Stimulated activated CD8-positive, alpha-beta memory T cell treated with anti-CD3 and anti-CD28 coated beads, Interleukin-15, amount 100 ng/mL, for 24 hours (primary cell): Measurements from ENCODE around the gene COPZ2.
A peak's percentile ranks its signal among the peaks of the same experiment; 100 is the strongest.
"Not testable (repeated sequence)": the region's sequence is repeated elsewhere in the genome, so short reads cannot be mapped to it uniquely, and the experiment has no call there.

ENCODE experiments used
- DNase-seq: peaks from one replicate; pipeline ENCODE4 v3.0.0-alpha.2; 2020; ENCODE audit warnings: low read depth

Gene COPZ2

DNA sequence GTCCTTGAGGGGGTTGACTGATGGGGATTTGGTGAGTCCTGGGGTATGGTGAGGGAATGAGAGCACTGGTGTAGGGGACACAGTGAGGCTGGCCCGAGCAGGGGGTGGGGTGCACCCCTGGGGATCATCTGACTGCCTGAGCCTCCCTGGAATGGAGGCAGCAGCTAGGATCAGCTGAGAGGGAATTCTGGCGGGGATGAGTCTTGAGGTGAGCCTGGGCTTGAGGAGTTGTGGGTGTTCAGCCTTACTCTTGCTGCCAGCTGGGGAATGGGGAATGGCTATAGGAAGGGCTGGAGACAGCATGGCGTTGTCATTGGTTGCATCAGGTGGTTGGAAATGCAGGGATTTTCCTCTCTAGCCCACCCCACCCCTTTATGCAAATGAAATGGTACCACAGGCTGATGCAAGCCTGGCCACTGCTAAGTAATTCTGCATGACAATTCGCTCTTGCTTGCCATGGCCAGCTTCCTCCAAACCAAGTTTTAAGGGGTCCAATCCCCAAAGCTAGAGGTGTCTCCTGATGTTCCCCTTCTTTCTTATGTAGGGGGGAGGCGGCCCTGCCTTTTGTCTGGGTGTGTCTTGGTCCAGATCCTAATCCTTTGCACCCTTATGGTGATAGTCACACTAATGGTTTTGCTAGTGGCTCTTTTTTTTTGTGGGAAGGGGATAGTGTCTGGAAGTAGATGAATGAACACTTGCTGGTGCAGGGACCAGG lies 18.1 kb upstream of the COPZ2 start:
- DNase-seq: no peak

DNA sequence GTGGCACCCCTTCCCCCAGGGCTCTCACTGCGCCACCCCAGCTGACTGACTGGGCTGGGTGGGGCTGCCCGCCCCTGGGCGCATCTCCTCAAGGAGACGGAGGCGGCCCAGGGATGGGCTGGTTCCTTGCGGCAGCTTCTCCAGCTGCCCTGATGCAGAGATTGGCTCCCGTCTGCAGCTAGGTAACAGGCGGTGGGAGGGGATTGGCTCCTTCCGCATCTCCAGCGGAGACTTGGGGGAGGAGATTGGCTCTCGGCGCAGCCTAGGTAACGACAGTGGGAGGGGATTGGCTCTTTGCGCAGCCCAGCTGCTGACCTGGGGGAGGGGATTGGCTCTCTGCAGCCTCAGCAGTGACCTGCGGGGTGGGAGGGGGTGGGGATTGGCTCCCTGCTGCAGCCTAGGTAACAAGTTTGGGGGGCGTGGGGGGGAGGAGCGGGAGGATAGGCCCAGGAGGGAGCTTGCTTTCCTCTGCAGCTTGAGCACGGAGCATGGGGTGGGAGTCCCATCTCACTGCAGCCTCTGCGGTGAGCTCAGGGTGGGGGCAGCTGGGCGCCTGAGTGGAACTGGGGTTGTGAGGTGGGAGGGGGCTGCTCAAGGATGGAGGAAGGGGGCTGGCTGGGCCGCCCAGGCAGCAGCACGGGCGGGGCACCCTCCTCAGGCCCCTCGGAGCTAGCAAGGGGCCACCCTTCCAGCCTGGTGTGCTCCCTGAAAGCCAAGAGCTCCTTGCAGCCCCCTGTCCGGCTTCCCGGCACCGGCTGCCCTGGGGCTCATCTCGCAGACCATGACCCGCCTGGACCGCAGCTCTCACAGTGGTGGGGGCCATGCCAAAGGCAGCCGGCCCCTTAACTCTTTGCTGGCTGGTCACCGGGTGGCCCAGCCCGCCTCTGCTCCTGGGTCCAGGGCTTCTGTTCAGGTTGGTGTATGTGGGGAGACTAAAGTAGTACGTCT lies 16.9 kb upstream of the COPZ2 start:
- DNase-seq: no peak

DNA sequence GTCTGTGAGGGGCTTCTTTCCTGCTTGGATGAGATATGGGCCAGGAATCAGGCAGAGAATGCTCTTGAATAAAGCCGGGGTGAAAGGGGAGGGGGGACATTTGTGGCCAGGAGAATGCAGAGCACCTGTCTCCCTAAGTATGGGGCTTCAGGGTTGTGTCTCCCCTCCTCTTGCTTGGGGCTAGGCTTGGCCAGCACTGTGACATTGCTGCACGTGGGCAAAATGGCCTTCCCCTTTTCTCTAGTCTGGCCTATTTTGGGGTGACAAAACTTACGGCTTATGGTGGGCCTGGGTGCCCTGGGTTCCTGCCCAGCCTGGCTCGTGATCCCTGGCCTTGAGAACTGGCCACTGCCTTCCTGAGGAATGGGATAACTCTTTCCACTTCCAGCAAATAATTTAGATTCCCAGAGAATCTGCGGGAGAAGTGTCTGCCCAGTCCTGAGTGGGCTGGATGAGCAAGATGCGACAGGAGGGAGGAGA lies 16.2 kb upstream of the COPZ2 start:
- DNase-seq: no peak

DNA sequence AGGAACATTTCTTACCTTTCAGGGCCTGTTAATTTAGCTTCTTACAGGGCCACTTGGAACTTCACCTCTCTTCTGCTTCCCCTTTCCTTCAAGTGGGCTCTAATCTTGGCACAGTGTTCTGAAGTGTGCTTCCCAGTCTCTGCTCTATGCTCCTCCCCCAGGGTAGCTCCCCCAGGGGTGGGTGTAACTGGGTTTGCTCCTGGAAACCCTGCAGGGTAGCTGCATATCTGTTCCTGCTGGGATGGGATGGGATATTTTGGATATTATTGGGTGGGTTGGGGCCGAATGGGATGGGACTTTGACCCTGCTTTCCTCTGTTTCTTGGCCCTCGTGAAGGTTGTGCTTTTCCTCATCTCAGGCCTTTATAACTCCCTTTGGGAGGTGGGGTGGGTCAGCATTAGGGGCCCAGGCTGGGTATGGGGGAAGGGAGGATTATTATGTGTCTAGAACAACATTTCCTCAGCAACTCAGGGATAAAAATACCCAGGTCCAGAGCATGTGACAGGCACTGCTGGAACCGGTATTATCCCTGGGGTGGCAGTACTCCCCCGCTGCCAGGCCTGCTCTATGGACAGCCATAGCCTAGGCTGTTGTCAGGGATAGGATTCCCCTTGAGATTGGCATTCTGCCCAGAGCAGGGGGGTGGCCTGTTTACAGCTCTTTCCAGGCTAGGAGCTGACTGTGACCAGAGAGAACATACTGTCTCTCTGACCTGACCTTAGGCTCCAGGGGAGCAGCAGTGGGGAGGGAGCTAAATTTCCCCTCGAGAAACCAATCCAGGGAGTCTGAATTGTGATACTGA lies 15.6 kb upstream of the COPZ2 start:
- DNase-seq: no peak

- no peak for DNase-seq
These were observed 14.3 kb upstream of the COPZ2 start for GRCh38 chr17:48051706-48052486.

DNA sequence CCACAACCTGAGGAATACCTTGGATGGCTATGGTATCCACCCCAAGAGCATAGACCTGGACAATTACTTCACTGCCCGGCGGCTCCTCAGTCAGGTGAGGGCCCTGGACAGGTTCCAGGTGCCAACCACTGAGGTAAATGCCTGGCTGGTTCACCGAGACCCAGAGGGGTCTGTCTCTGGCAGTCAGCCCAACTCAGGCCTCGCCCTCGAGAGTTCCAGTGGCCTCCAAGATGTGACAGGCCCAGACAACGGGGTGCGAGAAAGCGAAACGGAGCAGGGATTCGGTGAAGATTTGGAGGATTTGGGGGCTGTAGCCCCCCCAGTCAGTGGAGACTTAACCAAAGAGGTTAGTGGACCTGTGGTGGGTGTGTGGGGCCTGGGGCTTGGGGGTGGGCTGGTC lies 13.7 kb upstream of the COPZ2 start:
- DNase-seq: no peak

GRCh38 chr17:48048384-48049126 lies 11.0 kb upstream of the COPZ2 start:
- no peak for DNase-seq

DNA sequence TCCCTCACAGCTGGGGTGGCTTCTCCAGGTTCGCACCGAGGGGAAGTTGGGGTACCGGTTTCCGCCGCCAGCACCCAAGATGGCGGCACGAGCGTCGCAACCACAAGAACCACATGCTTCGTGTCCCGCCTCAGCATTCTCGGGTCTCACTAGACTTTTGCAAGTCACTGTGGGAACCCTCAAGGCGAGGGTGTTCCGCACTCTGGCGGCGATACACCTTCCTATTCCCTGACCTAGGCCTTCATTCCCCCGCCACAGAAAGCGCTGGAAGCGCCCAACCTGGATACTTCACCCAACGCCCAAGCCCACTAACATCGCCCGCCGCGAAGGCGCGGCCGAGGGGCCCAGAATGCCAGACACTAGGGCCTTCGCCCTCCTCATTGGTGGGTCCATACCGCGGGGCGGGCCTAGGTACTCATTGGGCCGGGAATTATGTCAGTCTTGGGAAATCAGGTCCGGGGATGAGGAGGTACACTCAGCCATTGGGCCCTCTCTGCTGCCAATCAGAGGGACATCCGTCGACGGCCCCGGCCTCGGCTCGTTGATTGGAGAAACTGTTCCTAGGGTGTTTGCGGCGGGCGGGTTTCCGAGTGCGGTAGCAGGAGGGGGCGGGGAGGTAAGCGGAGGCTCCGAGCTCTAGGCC lies 10.3 kb upstream of the COPZ2 start, which contains the start of gene NFE2L1:
Gene NFE2L1, plus strand, starts transcription at position 619 of the 643 bp plus-strand sequence. CDS start 2,760 bp downstream, outside the sequence.
- DNase-seq: peak; percentile 82

- no peak for DNase-seq
These were observed 9.6 kb upstream of the COPZ2 start for GRCh38 chr17:48047113-48047740.

DNA sequence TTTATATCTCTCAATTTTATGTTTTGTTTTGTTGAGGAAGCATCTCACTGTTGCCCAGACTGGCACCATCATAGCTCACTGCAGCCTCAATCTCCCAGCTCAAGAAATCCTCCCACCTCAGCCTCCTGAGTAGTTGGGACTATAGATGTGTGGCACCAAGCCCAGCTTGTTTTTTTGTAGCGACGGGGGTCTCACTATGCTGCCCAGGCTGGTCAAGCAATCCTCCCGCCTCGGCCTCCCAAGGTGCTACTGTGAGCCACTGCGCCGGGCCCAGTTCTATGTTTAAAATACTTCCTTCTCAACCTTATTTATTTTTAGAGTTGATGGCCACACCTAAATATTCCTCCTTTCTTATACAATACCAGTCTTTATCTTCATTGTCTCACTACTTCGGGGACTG lies 8.7 kb upstream of the COPZ2 start:
- no peak for DNase-seq

GRCh38 chr17:48045316-48046001 lies 7.9 kb upstream of the COPZ2 start:
- no peak for DNase-seq

- DNase-seq: no peak
These were observed 7.3 kb upstream of the COPZ2 start for GRCh38 chr17:48044851-48045250.

DNA sequence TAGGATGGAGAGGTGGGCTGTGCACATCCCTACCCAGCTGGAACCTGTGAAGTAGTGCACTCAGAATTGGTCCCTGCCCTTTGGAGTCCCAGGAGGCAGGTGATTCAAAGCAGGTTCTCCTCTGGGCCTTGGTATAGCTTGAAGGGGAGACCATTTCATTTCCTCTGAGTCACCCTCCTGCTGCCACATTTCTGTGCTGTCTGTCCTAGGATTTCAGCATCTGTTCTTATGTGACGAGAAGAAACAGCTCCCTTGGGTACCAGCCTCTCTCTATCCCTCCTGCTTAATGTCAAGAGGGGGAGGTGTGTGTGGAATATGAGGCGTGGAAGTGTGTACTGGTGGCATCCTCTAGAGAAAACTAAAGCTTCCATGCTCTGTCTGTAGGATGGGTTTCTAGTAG lies 5.6 kb upstream of the COPZ2 start:
- DNase-seq: no peak

- no peak for DNase-seq
These were observed 1.1 kb upstream of the COPZ2 start for GRCh38 chr17:48038687-48039086.

DNA sequence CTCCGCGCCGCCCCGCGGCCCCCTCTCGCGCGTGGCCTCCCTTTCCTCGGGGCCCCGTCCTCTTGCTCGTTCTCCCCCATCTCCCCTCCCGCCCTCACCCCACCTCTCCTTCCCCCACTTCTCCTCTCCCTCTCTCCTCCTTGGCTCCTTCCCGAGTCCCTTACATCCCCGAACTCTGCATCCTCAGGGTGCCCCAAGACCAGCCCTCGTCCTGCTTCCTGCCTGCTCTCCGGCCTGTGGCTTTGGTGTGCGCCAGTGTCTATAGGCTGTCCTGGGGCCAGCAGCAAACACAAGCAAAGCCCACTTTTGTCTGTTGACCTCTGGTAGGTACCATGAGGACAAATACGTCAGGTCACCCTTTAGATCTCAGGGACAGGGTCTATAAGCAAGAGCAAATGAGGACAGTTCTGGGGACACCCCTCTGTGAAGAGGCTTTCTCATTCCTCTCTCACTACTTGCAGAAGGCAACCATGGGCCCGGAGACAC lies 284 bp upstream of the COPZ2 start:
- DNase-seq: no peak

DNA sequence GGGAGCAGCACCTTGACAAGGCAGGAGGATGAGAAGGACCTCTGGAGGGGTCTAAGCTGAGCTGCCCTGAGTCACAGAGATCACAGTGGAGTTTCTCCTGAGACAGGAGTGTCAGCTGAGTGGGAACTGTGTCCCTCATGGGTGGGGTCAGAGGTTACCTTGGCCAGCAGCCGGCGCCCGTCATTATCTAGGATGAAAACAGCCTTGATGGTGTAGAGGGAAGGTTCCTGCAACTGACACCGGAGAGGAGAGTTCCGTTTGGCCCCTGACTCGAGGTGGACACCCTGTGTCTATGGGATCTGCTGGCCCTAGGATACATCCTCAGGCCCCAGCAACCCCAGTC lies 933 bp downstream of the COPZ2 start:
- DNase-seq: no peak

DNA sequence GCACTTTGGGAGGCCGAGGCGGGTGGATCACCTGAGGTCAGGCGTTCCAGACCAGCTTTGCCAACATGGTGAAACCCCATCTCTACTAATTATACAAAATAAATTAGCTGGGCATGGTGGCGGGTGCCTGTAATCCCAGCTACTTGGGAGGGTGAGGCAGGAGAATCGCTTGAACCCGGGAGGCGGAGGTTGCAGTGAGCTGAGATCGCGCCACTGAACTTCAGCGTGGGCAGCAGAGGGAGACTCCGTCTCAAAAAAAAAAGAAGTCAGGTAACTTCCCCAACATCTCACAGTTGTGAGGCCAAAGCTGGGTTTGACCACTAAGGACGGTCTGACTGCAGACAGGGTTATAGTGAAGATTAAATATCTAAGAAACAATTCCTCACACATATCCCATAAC lies 2.9 kb downstream of the COPZ2 start:
- not testable (repeated sequence) for DNase-seq

DNA sequence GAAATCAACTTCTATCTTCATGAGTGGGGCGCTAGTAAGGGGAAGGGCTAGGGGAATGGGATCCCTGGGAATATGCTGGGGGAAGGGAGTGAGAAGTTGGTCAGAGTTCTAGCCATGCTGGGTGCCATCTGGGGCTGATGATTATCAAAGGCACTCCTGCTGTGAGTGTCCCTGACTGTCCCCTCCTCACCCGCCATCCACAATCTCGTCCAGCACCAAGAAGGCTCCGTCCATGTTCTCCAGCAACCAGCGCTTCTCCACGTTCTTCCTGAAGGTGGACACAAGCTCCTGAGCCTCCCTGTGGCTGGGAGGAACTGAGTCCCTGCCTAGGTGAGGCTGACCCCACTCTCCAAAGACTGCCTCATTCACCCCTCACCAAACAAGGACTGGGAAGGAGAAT lies 5.6 kb downstream of the COPZ2 start:
- DNase-seq: no peak

DNA sequence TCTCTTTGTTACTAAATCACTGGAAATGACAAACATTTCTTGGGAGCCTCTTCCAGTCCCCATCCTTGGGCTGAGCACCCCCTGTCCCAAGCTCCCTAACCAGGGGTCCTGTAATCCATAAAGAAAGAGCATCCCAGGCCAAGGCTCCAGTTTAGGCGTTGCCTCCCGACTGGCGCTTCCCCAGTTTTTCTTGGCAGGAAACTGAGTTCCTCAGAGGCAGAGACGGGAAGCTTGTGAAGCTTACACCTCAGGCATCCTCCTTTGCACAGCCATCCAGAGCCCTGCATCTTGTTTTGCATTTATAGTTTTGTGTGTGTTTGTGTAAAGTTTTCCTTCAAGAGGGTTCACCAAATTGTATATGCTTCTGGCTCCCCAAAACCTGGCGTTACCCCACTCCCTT lies 7.1 kb downstream of the COPZ2 start:
- DNase-seq: no peak
